Keratinocyte (primary cell): Measurements from ENCODE around the gene SGO2. TPM values are rescaled to one million over a fixed set of nuclear protein-coding genes. Genes with fewer than 3 reads are reported as not detected.
A peak's percentile ranks its signal among the peaks of the same experiment; 100 is the strongest.

Experiments
- DNase-seq: peaks from one replicate; pipeline ENCODE4 v3.0.0-alpha.2; 2011; ENCODE audit warnings: low read depth, missing footprints, low spot score
- FAIRE-seq: peaks from 2 replicates; lab custom pipeline; 2011; peaks lifted over from hg19 to GRCh38; lab: Jason Lieb, UNC
- H2AFZ ChIP-seq: 2 replicates; pipeline ENCODE4 v1.6.0; 2012; ENCODE audit warnings: low read length, control low read depth, inconsistent platforms; ENCODE audit not compliant: control insufficient read depth
- H3K27ac ChIP-seq: 2 replicates; pipeline ENCODE4 v1.5.1; 2011; ENCODE audit warnings: low read length; ENCODE audit not compliant: control insufficient read depth, insufficient read depth
- H3K27me3 ChIP-seq: 3 replicates; pipeline ENCODE4 v1.6.0; 2011; ENCODE audit warnings: low read length; ENCODE audit not compliant: control insufficient read depth, insufficient read depth; ENCODE audit errors: extremely low read depth
- H3K36me3 ChIP-seq, 2 experiments: 2 replicates in 1 of 2; 3 replicates in 1 of 2; pipeline ENCODE4 v1.5.1; 2011; ENCODE audit warnings: low read length in 2 of 2, mild to moderate bottlenecking in 1 of 2; ENCODE audit not compliant: control insufficient read depth in 2 of 2, insufficient read depth in 2 of 2; ENCODE audit errors: extremely low read depth in 1 of 2
- H3K4me1 ChIP-seq: 3 replicates; pipeline ENCODE4 v1.5.1; 2011; ENCODE audit warnings: low read length; ENCODE audit not compliant: control insufficient read depth, insufficient read depth; ENCODE audit errors: extremely low read depth
- H3K4me2 ChIP-seq: 3 replicates; pipeline ENCODE4 v1.6.0; 2011; ENCODE audit warnings: low read depth, low read length; ENCODE audit not compliant: control insufficient read depth, insufficient read depth; ENCODE audit errors: extremely low read depth
- H3K4me3 ChIP-seq, 3 experiments: fragments of 200-600 bp in 1 of 3; sonication (generic) in 1 of 3; 2 replicates in 2 of 3; 3 replicates in 1 of 3; pipeline ENCODE4 v1.5.1; 2011 to 2016; ENCODE audit warnings: low read length in 3 of 3, mild to moderate bottlenecking in 3 of 3, control low read depth in 2 of 3, inconsistent platforms in 1 of 3, low read depth in 1 of 3, mixed read lengths in 1 of 3, mixed run types in 1 of 3, moderate library complexity in 1 of 3; ENCODE audit not compliant: control insufficient read depth in 2 of 3, insufficient read depth in 2 of 3; ENCODE audit errors: extremely low read depth in 1 of 3
- H3K79me2 ChIP-seq: 2 replicates; pipeline ENCODE4 v1.6.0; 2012; ENCODE audit warnings: low read length; ENCODE audit not compliant: control insufficient read depth, insufficient read depth
- H3K9ac ChIP-seq: 3 replicates; pipeline ENCODE4 v1.6.0; 2011; ENCODE audit warnings: low read length; ENCODE audit not compliant: control insufficient read depth, insufficient read depth; ENCODE audit errors: extremely low read depth
- H3K9me1 ChIP-seq: 3 replicates; pipeline ENCODE4 v1.6.0; 2011; ENCODE audit warnings: low read length; ENCODE audit not compliant: control insufficient read depth, insufficient read depth; ENCODE audit errors: extremely low read depth
- H3K9me3 ChIP-seq: 2 replicates; pipeline ENCODE4 v1.5.1; 2012; ENCODE audit warnings: low read depth, low read length; ENCODE audit not compliant: control insufficient read depth
- H4K20me1 ChIP-seq: 3 replicates; pipeline ENCODE4 v1.6.0; 2011; ENCODE audit warnings: low read length; ENCODE audit not compliant: control insufficient read depth, insufficient read depth; ENCODE audit errors: extremely low read depth
- EZH2 ChIP-seq: IDR thresholded peaks from one replicate; pipeline ENCODE4 v1.6.1; 2012; ENCODE audit warnings: inconsistent platforms, mild to moderate bottlenecking, low read length, moderate library complexity
- dilution Hi-C: fragments of 300-500 bp; cut with MboI; formaldehyde crosslinking; loops from one replicate; pipeline ENCODE4 v1.7.0; 2020; ENCODE audit warnings: low sequenced_read_pairs; ENCODE audit not compliant: extremely low pct_ligation_motif_present
- polyA plus RNA-seq, 5 experiments: library from polyadenylated mRNA; depleted of rRNA in 3 of 5; stranded (reverse) in 3 of 5; stranded (forward) in 1 of 5; unstranded in 1 of 5; fragments of >200 nt; gene quantifications; 1 replicate in 1 of 5; 2 replicates in 3 of 5; 3 replicates in 1 of 5; pipeline versions ENCODE4 v1.2.1 to v1.2.3, GENCODE V29; 2011 to 2012; ENCODE audit warnings: missing spikeins in 2 of 5, low read depth in 1 of 5, low replicate concordance in 1 of 5
- TF ChIP-seq, protein P1 (sequence below), 3 experiments: IDR thresholded peaks in 1 of 3; conservative IDR thresholded peaks in 1 of 3; optimal IDR thresholded peaks in 1 of 3; 2 replicates in 2 of 3; 3 replicates in 1 of 3; pipeline versions ENCODE3 to v1.5.1; 2011; ENCODE audit warnings: low read length in 3 of 3, mild to moderate bottlenecking in 3 of 3, moderate library complexity in 2 of 3, control low read depth in 1 of 3, inconsistent platforms in 1 of 3; ENCODE audit not compliant: insufficient read depth in 2 of 3; ENCODE audit errors: extremely low read depth in 1 of 3

SGO2 gene
- polyA plus RNA-seq, 1 donor (not counting 4 experiments of a cell fraction or from before 2014, with no cell fraction given) = 8.6 TPM

- H3K9me1 ChIP-seq = no peaks in the 10 kb centered on the region
- no peak overlapping the region for H2AFZ ChIP-seq
- DNase-seq (no peak), FAIRE-seq (no peak)
- no peak overlapping the region for H3K4me3 ChIP-seq
- H3K9me3 ChIP-seq = no peaks in the 10 kb centered on the region
- no peak overlapping the region for H3K27ac ChIP-seq
- H3K79me2 ChIP-seq = no peaks in the 10 kb centered on the region
- no peaks in the 10 kb centered on the region for H3K27me3 ChIP-seq
- H3K36me3 ChIP-seq = peaks cover 2 to 25% of the 10 kb centered on the region in 2 experiments
- H4K20me1 ChIP-seq = no peaks in the 10 kb centered on the region
- no peak for TF ChIP-seq EZH2
- TF ChIP-seq, protein P1, sequence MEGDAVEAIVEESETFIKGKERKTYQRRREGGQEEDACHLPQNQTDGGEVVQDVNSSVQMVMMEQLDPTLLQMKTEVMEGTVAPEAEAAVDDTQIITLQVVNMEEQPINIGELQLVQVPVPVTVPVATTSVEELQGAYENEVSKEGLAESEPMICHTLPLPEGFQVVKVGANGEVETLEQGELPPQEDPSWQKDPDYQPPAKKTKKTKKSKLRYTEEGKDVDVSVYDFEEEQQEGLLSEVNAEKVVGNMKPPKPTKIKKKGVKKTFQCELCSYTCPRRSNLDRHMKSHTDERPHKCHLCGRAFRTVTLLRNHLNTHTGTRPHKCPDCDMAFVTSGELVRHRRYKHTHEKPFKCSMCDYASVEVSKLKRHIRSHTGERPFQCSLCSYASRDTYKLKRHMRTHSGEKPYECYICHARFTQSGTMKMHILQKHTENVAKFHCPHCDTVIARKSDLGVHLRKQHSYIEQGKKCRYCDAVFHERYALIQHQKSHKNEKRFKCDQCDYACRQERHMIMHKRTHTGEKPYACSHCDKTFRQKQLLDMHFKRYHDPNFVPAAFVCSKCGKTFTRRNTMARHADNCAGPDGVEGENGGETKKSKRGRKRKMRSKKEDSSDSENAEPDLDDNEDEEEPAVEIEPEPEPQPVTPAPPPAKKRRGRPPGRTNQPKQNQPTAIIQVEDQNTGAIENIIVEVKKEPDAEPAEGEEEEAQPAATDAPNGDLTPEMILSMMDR (optimal IDR thresholded peaks at IDR 0.05 in 1 of 3, IDR thresholded peaks at IDR 0.05 in 1 of 3, conservative IDR thresholded peaks at IDR 0.05 in 1 of 3; ENCODE audit: extremely low read depth in 1 of 3, insufficient read depth in 2 of 3, low read length in 3 of 3) = no peak
- dilution Hi-C loops = no loop called here
- no peak overlapping the region for H3K4me2 ChIP-seq
- peaks cover 2% of the 10 kb centered on the region for H3K4me1 ChIP-seq
- no peak overlapping the region for H3K9ac ChIP-seq
Measured at GRCh38 chr2:200477667-200478131, 48.3 kb upstream of the SGO2 start.

DNA sequence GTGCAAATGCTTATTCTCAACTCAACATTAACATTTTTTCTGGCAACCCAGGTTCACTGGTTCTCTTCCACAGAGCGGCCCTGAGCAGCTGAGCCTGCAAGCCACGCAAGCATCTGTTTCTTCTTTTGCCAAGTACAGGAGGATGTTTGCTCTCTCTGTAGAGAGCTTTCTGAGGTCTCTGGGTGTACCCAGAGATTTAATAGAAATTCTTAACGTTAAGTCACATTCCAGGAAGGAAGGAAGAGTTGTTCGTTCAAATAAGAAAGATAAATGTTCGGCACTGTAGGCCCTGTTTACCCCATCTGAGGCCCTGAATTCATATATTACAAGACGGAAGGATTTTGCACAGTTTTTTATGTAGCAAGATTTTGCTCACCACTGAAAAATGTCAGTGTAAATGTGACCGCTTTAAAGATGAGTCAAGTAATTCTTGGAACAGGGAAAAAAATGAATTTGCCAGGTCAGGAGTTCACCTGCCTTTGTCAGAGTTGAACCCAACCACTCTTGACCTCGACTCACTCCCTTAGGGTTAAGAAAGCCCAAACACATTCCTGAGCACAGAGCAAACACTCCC lies 46.2 kb upstream of the SGO2 start:
- Histone ChIP-seq H3K79me2 (no peaks in the 10 kb centered on the region), H3K9me3 (no peaks in the 10 kb centered on the region), H3K36me3 (peaks cover 2 to 21% of the 10 kb centered on the region in 2 experiments), H2AFZ (no peak overlapping the region), H3K27ac (peak overlapping the region; percentile 3), H3K27me3 (no peaks in the 10 kb centered on the region), H3K4me3 (no peak overlapping the region), H3K9me1 (no peaks in the 10 kb centered on the region), H4K20me1 (peaks cover 2% of the 10 kb centered on the region), H3K4me1 (peaks cover 12% of the 10 kb centered on the region), H3K9ac (no peak overlapping the region), H3K4me2 (no peak overlapping the region)
- FAIRE-seq (no peak), DNase-seq (no peak)
- dilution Hi-C loops = no loop called here
- no peak for TF ChIP-seq EZH2
- TF ChIP-seq, protein P1 (optimal IDR thresholded peaks at IDR 0.05 in 1 of 3, IDR thresholded peaks at IDR 0.05 in 1 of 3, conservative IDR thresholded peaks at IDR 0.05 in 1 of 3; ENCODE audit: extremely low read depth in 1 of 3, insufficient read depth in 2 of 3, low read length in 3 of 3) = no peak
